ENCODE results near the gene BTBD9. TPM values are rescaled to one million over a fixed set of nuclear protein-coding genes. Genes with fewer than 3 reads are reported as not detected.
A peak's percentile ranks its signal among the peaks of the same experiment; 100 is the strongest.

The BTBD9 gene
- total and polyA plus RNA-seq, 2 of the 13 experiments (the other 11 are each of a cell fraction or from before 2014, with no cell fraction given) = 1.2 to 3.0 TPM

DNA sequence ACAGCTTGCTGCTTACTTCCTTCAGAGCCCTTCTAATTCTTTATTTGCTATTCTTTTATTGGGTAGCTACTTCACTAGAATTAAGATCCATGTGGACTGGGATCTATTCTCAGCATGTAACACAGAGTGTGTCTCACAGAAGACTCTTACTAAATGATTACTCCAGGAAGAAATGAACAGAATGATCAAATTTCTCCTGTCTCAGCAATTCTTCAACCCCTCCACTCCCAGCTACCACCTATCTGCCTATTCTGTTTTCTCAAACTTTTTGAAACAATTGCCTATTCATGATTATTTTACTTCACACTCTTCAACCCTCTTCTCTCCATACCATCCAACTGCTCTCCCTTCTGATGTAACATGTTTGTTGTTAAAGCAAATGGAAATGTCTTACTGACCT lies 132.6 kb downstream of the BTBD9 start (continued):
- TF ChIP-seq KLF16 (CRISPR knock-in tag; IDR thresholded peaks at IDR 0.05) (no peak), HIC2 (CRISPR knock-in tag; IDR thresholded peaks at IDR 0.05; ENCODE audit: low read depth) (no peak), KMT2A (CRISPR knock-in tag; IDR thresholded peaks at IDR 0.05) (no peak), ZNF775 (CRISPR knock-in tag; IDR thresholded peaks at IDR 0.05; ENCODE audit: borderline replicate concordance) (no peak), SPEN (CRISPR knock-in tag; IDR thresholded peaks at IDR 0.05; ENCODE audit: low read depth) (no peak), MAFK (conservative IDR thresholded peaks at IDR 0.05 in 1 of 2, IDR thresholded peaks at IDR 0.05 in 1 of 2; ENCODE audit: low read length in 2 of 2) (peak; percentile 56 to 78), ZNF609 (CRISPR knock-in tag; IDR thresholded peaks at IDR 0.05; ENCODE audit: borderline replicate concordance) (no peak), ZFYVE20 (CRISPR knock-in tag; IDR thresholded peaks at IDR 0.05; ENCODE audit: borderline replicate concordance, low read depth) (no peak)
- TF ChIP-seq, protein P1, sequence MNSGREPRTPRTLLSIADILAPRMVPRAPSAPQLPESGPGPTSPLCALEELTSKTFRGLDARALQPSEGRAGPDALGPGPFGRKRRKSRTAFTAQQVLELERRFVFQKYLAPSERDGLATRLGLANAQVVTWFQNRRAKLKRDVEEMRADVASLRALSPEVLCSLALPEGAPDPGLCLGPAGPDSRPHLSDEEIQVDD (CRISPR knock-in tag; IDR thresholded peaks at IDR 0.05; ENCODE audit: borderline replicate concordance) = no peak
